Mucosa of descending colon (tissue), 3 donors: ENCODE data around the gene TRPM3. TPM values are rescaled to one million over a fixed set of nuclear protein-coding genes. Genes with fewer than 3 reads are reported as not detected.

Experiments
- ATAC-seq: fragments of 200-7000 bp; cut with Tn5 transposase; one replicate; pipeline ENCODE4 v1.9.1; 2020; ENCODE audit warnings: mild to moderate bottlenecking, moderate library complexity
- DNase-seq, 3 donors: peaks; one replicate each; pipeline ENCODE4 v3.0.0-alpha.2; 2020
- H3K36me3 ChIP-seq: fragments of 200-600 bp; one replicate; pipeline ENCODE4 v1.8.0; 2021; ENCODE audit warnings: low read depth, mild to moderate bottlenecking
- H3K4me1 ChIP-seq: fragments of 200-600 bp; one replicate; pipeline ENCODE4 v1.8.0; 2021; ENCODE audit warnings: low read depth, mild to moderate bottlenecking
- H3K4me3 ChIP-seq: fragments of 200-600 bp; one replicate; pipeline ENCODE4 v1.8.0; 2021; ENCODE audit warnings: mild to moderate bottlenecking
- H3K9me3 ChIP-seq: fragments of 200-600 bp; one replicate; pipeline ENCODE4 v1.8.0; 2021; ENCODE audit warnings: mild to moderate bottlenecking
- intact Hi-C, 2 donors: fragments of 100-400 bp; cut with DNase I in 1 of 2; cut with micrococcal nuclease in 1 of 2; formaldehyde crosslinking; loops; one replicate each; pipeline versions ENCODE4 v1.11.0 to v1.11.1; 2022; cut with DNase I, micrococcal nuclease
- total RNA-seq, 3 donors: library from RNA; stranded (reverse); fragmentation: NEBNext Ultra II Directional in 2 of 3; extraction: Animal tissue kit (Norgen Biotek cat#: 25700) in 2 of 3; gene quantifications; one replicate each; pipeline versions ENCODE4 v1.2.1 to v1.2.4, GENCODE V29; 2021 to 2023
- TF ChIP-seq, protein P1 (sequence below): fragments of 200-600 bp; IDR thresholded peaks from one replicate; pipeline ENCODE4 v1.8.0; 2022; ENCODE audit warnings: antibody characterized with exemption, mild to moderate bottlenecking
- donor health status: DM: no; HTN: no; CAD: no; lungs with moderate emphysema.
- donor health status: DM: no; HTN: no; CAD: no.
- donor health status: DM: no; HTN: yes; CAD: no.

The TRPM3 gene
- total RNA-seq, 3 donors from 2014 or later, result 0.29 to 0.55 (median 0.51) TPM

DNA sequence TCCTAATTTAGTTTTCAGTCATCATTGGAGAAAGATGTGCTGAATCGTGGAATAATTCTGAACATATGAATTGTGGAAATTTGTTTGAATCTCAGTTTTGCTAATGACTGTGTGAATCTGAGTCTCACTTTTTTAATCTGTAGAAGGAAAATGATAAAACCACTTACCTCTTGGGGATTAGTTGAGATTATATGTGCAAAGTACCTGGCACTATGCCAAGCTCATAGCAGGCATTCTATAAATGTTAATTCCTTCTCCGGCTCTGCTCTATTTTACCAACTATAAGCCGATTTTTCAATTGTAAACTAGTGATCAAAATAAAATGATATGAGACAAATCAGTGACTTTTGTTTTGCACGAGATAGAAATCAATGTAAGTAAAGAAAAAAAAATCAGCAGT is 290.8 kb downstream of the TRPM3 start:
- Histone ChIP-seq H3K9me3 (no peaks in the 10 kb centered on the region), H3K4me1 (no peaks in the 10 kb centered on the region), H3K4me3 (no peak overlapping the region), H3K36me3 (no peaks in the 10 kb centered on the region)
- no peak for ATAC-seq
- DNase-seq, result no peak
- TF ChIP-seq, protein P1, sequence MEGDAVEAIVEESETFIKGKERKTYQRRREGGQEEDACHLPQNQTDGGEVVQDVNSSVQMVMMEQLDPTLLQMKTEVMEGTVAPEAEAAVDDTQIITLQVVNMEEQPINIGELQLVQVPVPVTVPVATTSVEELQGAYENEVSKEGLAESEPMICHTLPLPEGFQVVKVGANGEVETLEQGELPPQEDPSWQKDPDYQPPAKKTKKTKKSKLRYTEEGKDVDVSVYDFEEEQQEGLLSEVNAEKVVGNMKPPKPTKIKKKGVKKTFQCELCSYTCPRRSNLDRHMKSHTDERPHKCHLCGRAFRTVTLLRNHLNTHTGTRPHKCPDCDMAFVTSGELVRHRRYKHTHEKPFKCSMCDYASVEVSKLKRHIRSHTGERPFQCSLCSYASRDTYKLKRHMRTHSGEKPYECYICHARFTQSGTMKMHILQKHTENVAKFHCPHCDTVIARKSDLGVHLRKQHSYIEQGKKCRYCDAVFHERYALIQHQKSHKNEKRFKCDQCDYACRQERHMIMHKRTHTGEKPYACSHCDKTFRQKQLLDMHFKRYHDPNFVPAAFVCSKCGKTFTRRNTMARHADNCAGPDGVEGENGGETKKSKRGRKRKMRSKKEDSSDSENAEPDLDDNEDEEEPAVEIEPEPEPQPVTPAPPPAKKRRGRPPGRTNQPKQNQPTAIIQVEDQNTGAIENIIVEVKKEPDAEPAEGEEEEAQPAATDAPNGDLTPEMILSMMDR, result no peak
- intact Hi-C loops, result no loop called here

GRCh38 chr9:70829591-70830265 is 291.7 kb downstream of the TRPM3 start:
- intact Hi-C loops, result no loop called here
- Histone ChIP-seq H3K9me3 (no peaks in the 10 kb centered on the region), H3K4me3 (no peak overlapping the region), H3K36me3 (no peaks in the 10 kb centered on the region), H3K4me1 (no peaks in the 10 kb centered on the region)
- DNase-seq (no peak), ATAC-seq (no peak)
- TF ChIP-seq, protein P1, result no peak

GRCh38 chr9:70826562-70826961 is 294.9 kb downstream of the TRPM3 start:
- no peak overlapping the region for H3K4me3 ChIP-seq
- no peaks in the 10 kb centered on the region for H3K9me3 ChIP-seq
- ATAC-seq (no peak), DNase-seq (no peak)
- intact Hi-C loops, result no loop called here
- no peaks in the 10 kb centered on the region for H3K4me1 ChIP-seq
- H3K36me3 ChIP-seq, result no peaks in the 10 kb centered on the region
- TF ChIP-seq, protein P1, result no peak

- Histone ChIP-seq H3K36me3 (no peaks in the 10 kb centered on the region), H3K4me3 (no peak overlapping the region), H3K9me3 (no peaks in the 10 kb centered on the region), H3K4me1 (no peaks in the 10 kb centered on the region)
- TF ChIP-seq, protein P1, result no peak
- ATAC-seq (no peak), DNase-seq (no peak)
- intact Hi-C loops, result no loop called here
Observed at GRCh38 chr9:70823284-70823683, 298.1 kb downstream of the TRPM3 start.

GRCh38 chr9:70817311-70817710 is 304.1 kb downstream of the TRPM3 start:
- Histone ChIP-seq H3K9me3 (no peaks in the 10 kb centered on the region), H3K4me3 (no peak overlapping the region), H3K4me1 (no peaks in the 10 kb centered on the region), H3K36me3 (no peaks in the 10 kb centered on the region)
- intact Hi-C loops, result no loop called here
- TF ChIP-seq, protein P1, result no peak
- no peak for DNase-seq
- ATAC-seq, result no peak

GRCh38 chr9:70816891-70817290 is 304.5 kb downstream of the TRPM3 start:
- Histone ChIP-seq H3K4me3 (no peak overlapping the region), H3K36me3 (no peaks in the 10 kb centered on the region), H3K9me3 (no peaks in the 10 kb centered on the region), H3K4me1 (no peaks in the 10 kb centered on the region)
- intact Hi-C loops, result no loop called here
- DNase-seq, result no peak
- TF ChIP-seq, protein P1, result no peak
- ATAC-seq, result no peak
